ENCODE data around the gene DAND5.

Gene DAND5

GRCh38 chr19:13004273-13004672, 34.9 kb downstream of the DAND5 start:
- TF ChIP-seq SUZ12 (IDR thresholded peaks at IDR 0.05; ENCODE audit: extremely low read depth, insufficient read depth, insufficient read length) (no peak), YY1 (IDR thresholded peaks at IDR 0.05; ENCODE audit: insufficient read depth, insufficient read length) (no peak), ZNF274 (IDR thresholded peaks at IDR 0.05; ENCODE audit: low read depth, low read length) (no peak)
- no peaks in the 10 kb centered on the region for H3K9me3 ChIP-seq (ENCODE audit: insufficient read depth, low read length)
- no peak for DNase-seq (ENCODE audit: low read depth, low spot score)
- no peak overlapping the region for H3K4me3 ChIP-seq (ENCODE audit: insufficient read length, low read depth)
- H3K36me3 ChIP-seq (ENCODE audit: insufficient read depth, insufficient read length, low read length) = no peaks in the 10 kb centered on the region
- H3K9ac ChIP-seq (ENCODE audit: insufficient read length, low read depth) = no peak overlapping the region
- H3K27me3 ChIP-seq (ENCODE audit: insufficient read depth, insufficient read length) = peaks cover 83% of the 10 kb centered on the region
- H3K4me1 ChIP-seq (ENCODE audit: insufficient read depth, insufficient read length) = peaks cover 2% of the 10 kb centered on the region

DNA sequence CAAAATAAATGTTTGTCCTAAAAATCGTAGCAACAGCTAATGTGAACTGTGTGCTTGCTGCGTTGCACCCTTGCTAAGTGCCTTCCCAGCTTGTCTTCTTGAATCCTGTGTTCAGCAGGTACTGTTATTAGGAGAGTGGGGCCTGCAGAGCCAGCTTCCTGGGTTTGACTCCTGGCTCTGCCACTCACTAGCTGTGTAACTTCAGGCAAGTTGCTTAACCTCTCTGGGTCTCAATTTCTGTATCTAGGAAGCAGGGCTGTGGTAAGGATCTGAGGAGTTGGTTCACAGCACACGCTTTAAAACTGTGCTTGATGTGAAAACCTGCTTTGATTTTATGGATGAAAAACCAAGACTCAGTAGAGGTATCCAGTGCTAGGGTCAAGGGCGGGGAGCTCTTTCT, 35.9 kb downstream of the DAND5 start:
- Histone ChIP-seq H3K27me3 (ENCODE audit: insufficient read depth, insufficient read length) (peaks cover 84% of the 10 kb centered on the region), H3K9me3 (ENCODE audit: insufficient read depth, low read length) (no peaks in the 10 kb centered on the region), H3K9ac (ENCODE audit: insufficient read length, low read depth) (no peak overlapping the region), H3K4me1 (ENCODE audit: insufficient read depth, insufficient read length) (peaks cover 10% of the 10 kb centered on the region), H3K4me3 (ENCODE audit: insufficient read length, low read depth) (no peak overlapping the region), H3K36me3 (ENCODE audit: insufficient read depth, insufficient read length, low read length) (no peaks in the 10 kb centered on the region)
- TF ChIP-seq ZNF274 (IDR thresholded peaks at IDR 0.05; ENCODE audit: low read depth, low read length) (no peak), SUZ12 (IDR thresholded peaks at IDR 0.05; ENCODE audit: extremely low read depth, insufficient read depth, insufficient read length) (no peak), YY1 (IDR thresholded peaks at IDR 0.05; ENCODE audit: insufficient read depth, insufficient read length) (no peak)
- DNase-seq (ENCODE audit: low read depth, low spot score) = no peak

- no peak overlapping the region for H3K4me3 ChIP-seq (ENCODE audit: insufficient read length, low read depth)
- peaks cover 84% of the 10 kb centered on the region for H3K27me3 ChIP-seq (ENCODE audit: insufficient read depth, insufficient read length)
- H3K36me3 ChIP-seq (ENCODE audit: insufficient read depth, insufficient read length, low read length) = no peaks in the 10 kb centered on the region
Measured at GRCh38 chr19:13005861-13006370, 36.5 kb downstream of the DAND5 start.

DNA sequence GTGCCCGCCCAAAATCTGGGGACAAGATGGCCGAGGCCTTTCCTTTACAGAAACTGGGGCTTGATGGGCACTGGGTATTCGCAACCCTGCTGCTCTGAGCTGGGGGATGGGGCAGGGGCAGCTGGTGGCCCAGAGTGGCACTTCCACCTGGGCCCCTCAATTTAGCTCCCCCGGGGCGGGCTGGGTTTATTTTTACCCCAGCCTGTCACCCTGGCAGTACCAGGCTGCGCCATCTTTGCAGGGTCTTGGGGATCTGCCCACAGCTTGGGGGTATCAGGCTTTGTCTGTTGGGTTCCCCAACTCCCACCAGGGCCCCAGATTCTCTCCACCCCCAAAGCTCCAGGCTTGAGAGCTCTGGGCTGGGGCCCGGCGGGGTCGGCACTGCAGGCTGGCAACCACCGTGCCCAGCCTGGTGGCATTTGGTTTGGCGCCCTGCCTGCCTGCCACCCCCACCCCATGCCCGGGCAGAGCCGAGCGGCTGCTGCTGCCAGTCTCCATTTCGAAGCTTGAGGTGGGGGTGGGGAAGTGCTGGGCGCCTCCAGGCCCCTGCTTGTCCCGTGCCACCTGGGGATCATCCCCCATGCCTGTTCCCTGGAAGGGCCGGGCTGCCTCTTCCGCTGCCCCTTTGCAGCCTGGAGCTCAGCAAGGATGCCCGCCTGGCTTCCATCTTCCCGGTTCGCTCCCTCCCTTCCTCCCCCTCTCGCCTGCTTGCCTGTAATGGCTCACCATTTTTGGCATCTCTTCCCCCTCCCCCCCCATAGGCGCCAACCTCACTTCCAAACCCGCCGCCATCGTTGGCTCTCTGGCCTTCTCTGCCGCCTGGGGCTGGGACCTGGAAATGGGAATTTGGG, 37.3 kb downstream of the DAND5 start:
- Histone ChIP-seq H3K36me3 (ENCODE audit: insufficient read depth, insufficient read length, low read length) (no peaks in the 10 kb centered on the region), H3K4me1 (ENCODE audit: insufficient read depth, insufficient read length) (peaks cover 15% of the 10 kb centered on the region), H3K9ac (ENCODE audit: insufficient read length, low read depth) (no peak overlapping the region), H3K9me3 (ENCODE audit: insufficient read depth, low read length) (no peaks in the 10 kb centered on the region), H3K27me3 (ENCODE audit: insufficient read depth, insufficient read length) (peaks cover 84% of the 10 kb centered on the region), H3K4me3 (ENCODE audit: insufficient read length, low read depth) (no peak overlapping the region)
- DNase-seq (ENCODE audit: low read depth, low spot score) = no peak
- TF ChIP-seq ZNF274 (IDR thresholded peaks at IDR 0.05; ENCODE audit: low read depth, low read length) (no peak), SUZ12 (IDR thresholded peaks at IDR 0.05; ENCODE audit: extremely low read depth, insufficient read depth, insufficient read length) (no peak), YY1 (IDR thresholded peaks at IDR 0.05; ENCODE audit: insufficient read depth, insufficient read length) (no peak)

More at GRCh38 chr19:13005861-13006370, 36.5 kb downstream of the DAND5 start:
- no peaks in the 10 kb centered on the region for H3K9me3 ChIP-seq (ENCODE audit: insufficient read depth, low read length)
- DNase-seq (ENCODE audit: low read depth, low spot score) = no peak
- H3K4me1 ChIP-seq (ENCODE audit: insufficient read depth, insufficient read length) = peaks cover 15% of the 10 kb centered on the region
- TF ChIP-seq ZNF274 (IDR thresholded peaks at IDR 0.05; ENCODE audit: low read depth, low read length) = no peak
- H3K9ac ChIP-seq (ENCODE audit: insufficient read length, low read depth) = no peak overlapping the region

DNA sequence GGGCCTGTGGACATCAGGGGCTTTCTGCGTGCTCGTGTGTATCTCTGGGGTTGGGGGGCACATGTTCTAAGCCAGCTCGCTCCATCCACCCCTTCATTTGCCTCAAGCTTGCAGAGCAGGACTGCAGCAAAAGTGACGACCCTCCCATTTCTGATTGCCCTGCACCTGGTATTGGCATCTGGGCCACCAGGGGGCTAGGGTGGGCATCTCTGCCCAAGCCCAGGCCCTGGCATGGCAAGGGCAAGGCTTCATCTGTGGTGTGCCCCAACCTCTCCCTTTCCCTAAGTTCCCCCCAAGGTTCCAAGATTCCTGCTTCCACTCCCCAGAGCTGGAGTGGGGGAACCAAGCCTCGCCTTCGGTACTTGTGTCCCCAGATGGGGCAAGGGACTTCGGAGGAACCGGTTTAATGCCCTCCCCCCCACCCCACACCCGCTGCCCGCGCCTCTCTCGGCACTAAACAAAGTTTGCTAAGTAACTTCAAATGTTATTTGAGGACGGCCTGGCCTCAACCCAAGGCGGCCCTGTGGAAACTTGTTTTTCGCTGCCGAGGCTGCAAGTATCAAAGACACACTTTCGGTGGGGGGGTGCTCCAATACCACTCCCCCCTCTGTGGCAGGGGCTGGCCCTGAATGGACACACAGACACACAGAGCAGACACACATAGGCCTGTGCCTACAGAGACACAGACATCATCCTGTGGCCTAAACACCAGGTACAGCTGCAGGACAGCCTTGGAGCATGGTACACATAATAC, 38.1 kb downstream of the DAND5 start:
- Histone ChIP-seq H3K36me3 (ENCODE audit: insufficient read depth, insufficient read length, low read length) (no peaks in the 10 kb centered on the region), H3K4me1 (ENCODE audit: insufficient read depth, insufficient read length) (peaks cover 19% of the 10 kb centered on the region), H3K9me3 (ENCODE audit: insufficient read depth, low read length) (peaks cover 5% of the 10 kb centered on the region; the same call in 1 of the 2 replicates), H3K4me3 (ENCODE audit: insufficient read length, low read depth) (no peak overlapping the region), H3K9ac (ENCODE audit: insufficient read length, low read depth) (no peak overlapping the region), H3K27me3 (ENCODE audit: insufficient read depth, insufficient read length) (peaks cover 92% of the 10 kb centered on the region)
- no peak for DNase-seq (ENCODE audit: low read depth, low spot score)
- TF ChIP-seq ZNF274 (IDR thresholded peaks at IDR 0.05; ENCODE audit: low read depth, low read length) (no peak), YY1 (IDR thresholded peaks at IDR 0.05; ENCODE audit: insufficient read depth, insufficient read length) (no peak), SUZ12 (IDR thresholded peaks at IDR 0.05; ENCODE audit: extremely low read depth, insufficient read depth, insufficient read length) (no peak)

- Histone ChIP-seq H3K4me1 (ENCODE audit: insufficient read depth, insufficient read length) (peaks cover 19% of the 10 kb centered on the region), H3K9ac (ENCODE audit: insufficient read length, low read depth) (no peak overlapping the region), H3K36me3 (ENCODE audit: insufficient read depth, insufficient read length, low read length) (no peaks in the 10 kb centered on the region), H3K4me3 (ENCODE audit: insufficient read length, low read depth) (no peak overlapping the region), H3K9me3 (ENCODE audit: insufficient read depth, low read length) (peaks cover 5% of the 10 kb centered on the region; the same call in 1 of the 2 replicates), H3K27me3 (ENCODE audit: insufficient read depth, insufficient read length) (peaks cover 97% of the 10 kb centered on the region)
- no peak for DNase-seq (ENCODE audit: low read depth, low spot score)
- TF ChIP-seq ZNF274 (IDR thresholded peaks at IDR 0.05; ENCODE audit: low read depth, low read length) (no peak), SUZ12 (IDR thresholded peaks at IDR 0.05; ENCODE audit: extremely low read depth, insufficient read depth, insufficient read length) (no peak), YY1 (IDR thresholded peaks at IDR 0.05; ENCODE audit: insufficient read depth, insufficient read length) (no peak)
Measured at GRCh38 chr19:13008926-13009787, 39.8 kb downstream of the DAND5 start.

All from NT2/D1 (cell line).